GM12872 (cell line): ENCODE measurements around the gene WASF3.

Experiments
- TF ChIP-seq, protein P1 (sequence below): IDR thresholded peaks from 3 replicates; pipeline ENCODE4 v1.5.1; 2011; ENCODE audit warnings: low read depth, mild to moderate bottlenecking, low read length, moderate library complexity; ENCODE audit not compliant: insufficient read depth

WASF3 gene

DNA sequence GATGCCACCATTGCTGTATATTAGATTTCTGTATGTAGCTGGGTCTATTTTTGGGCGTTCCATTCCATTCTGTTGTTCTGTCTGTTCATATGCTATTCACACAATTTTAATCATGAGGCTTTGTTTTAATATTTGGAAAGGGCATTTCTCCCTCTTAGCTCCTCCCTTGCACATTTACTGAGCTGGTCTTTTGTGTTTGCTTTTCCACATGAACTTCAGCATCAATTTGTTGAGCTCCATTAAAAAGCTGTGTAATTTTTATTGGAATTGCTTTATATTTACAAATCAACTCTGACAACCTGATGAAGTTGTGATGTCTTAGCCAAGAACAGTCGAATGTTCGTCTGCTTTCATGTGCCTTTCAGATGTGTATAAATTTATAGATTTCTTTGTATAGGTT is 14.0 kb downstream of the WASF3 start:
- TF ChIP-seq, protein P1, sequence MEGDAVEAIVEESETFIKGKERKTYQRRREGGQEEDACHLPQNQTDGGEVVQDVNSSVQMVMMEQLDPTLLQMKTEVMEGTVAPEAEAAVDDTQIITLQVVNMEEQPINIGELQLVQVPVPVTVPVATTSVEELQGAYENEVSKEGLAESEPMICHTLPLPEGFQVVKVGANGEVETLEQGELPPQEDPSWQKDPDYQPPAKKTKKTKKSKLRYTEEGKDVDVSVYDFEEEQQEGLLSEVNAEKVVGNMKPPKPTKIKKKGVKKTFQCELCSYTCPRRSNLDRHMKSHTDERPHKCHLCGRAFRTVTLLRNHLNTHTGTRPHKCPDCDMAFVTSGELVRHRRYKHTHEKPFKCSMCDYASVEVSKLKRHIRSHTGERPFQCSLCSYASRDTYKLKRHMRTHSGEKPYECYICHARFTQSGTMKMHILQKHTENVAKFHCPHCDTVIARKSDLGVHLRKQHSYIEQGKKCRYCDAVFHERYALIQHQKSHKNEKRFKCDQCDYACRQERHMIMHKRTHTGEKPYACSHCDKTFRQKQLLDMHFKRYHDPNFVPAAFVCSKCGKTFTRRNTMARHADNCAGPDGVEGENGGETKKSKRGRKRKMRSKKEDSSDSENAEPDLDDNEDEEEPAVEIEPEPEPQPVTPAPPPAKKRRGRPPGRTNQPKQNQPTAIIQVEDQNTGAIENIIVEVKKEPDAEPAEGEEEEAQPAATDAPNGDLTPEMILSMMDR: no peak

DNA sequence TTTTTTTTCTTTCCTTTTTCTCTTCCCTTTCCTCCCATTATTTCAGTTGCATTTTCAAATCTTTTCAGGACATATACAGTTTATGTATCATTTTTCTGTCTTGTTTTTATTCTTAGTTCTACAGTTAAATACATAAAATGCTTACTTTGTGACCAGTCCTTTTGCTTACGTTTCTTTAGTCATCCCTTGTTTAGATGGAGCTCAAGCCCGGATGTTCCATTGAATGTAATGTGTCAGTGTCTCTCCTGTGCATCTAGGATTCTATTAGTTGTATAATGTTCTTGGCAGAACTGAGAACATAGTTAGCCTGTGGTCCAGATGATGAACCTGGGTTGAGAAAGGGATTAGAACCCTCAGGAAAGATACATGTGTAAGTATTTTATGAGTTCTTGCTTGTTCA is 17.8 kb downstream of the WASF3 start:
- TF ChIP-seq, protein P1: no peak

DNA sequence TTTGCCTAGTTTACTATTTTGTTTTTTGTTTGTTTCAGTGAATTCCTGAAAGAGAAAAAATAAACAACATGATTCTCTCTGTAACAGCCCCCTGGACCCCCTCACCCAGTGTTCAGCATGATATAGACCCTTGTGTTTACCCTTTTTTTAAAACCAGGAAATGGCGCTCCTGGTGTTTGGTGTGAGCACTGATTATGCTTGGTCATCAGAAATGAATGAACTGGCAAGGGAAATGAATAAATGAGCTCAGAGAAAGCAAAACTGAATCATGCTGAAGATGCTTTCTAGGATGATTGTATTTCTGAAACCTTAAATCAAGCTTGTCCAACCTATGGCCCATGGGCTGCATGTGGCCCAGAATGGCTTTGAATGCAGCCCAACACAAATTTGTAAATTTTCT is 22.1 kb downstream of the WASF3 start:
- TF ChIP-seq, protein P1: no peak

DNA sequence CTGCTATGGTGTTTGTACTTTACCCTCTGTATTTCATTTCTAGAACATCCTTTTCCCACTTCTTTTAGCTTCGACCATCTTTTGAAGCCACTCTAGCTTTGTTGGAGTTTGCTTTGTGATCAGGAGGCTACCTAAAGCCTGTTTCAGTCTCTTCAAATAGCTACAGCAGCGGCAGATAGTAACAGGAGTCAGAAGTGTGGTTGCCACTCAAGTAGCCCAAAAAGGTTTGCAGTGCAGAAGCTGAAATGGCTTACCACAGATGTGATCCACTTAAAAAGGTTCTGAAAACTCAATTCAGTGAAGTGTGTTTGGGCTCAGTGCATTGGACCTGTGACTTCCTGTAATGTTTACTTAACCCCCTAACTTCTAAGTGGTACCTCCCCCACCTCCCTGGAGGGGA is 26.2 kb downstream of the WASF3 start:
- TF ChIP-seq, protein P1: no peak

DNA sequence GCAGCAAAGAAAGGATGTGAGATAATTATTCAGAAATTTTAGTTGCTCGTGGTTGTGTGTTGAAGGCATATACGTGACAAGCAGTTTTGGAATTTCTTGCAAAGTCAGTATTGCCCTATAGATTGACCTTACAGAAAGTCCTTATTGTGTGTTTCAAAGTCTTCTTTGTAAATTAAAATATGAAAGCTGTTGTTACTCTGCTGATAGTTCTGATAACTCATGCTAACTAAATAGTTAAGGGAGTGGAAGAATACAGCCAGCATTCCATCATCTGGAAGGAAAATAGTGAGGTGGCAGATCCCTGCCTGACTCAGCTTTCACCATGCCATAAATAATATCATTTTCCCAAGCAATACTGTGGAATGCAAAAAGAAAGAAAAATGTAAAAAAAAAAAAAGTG is 27.2 kb downstream of the WASF3 start:
- TF ChIP-seq, protein P1: no peak

DNA sequence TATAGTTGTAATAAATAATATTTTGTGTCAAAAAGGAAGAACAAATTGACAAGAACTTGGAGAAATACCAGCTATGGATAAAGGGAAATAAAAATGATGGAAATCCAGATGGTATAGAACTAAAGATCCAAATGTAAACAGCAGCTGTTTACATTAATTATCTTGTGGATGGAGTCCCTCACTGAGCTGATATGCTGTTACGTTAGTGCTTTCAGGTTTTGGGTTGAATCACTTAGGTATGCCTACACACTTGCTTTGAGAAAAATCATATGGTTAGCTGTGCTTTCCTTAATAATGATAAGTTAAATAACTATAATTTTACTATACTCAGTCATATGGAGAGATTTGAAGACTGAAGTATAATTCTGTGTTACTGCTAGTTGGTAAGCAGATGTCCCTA is 27.7 kb downstream of the WASF3 start:
- TF ChIP-seq, protein P1: no peak

DNA sequence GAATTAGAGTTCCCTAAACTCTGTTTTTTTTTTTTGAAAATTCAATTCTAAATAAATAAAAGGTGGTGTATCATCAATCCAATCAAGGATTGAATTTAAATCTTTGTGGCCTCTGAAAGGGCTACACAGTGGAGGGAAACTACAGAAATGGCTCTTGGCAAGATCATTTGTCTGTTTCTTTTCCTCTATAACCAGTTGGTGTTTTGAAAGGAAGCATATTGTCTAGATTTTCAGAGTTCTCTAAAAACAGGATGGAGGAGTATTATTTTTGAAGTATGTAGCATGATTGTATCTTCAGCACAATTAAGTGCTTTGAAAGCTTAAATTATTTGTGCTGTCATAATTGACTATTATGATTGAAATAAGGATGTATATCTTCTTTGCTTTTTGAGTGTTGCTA is 29.8 kb downstream of the WASF3 start:
- TF ChIP-seq, protein P1: no peak

DNA sequence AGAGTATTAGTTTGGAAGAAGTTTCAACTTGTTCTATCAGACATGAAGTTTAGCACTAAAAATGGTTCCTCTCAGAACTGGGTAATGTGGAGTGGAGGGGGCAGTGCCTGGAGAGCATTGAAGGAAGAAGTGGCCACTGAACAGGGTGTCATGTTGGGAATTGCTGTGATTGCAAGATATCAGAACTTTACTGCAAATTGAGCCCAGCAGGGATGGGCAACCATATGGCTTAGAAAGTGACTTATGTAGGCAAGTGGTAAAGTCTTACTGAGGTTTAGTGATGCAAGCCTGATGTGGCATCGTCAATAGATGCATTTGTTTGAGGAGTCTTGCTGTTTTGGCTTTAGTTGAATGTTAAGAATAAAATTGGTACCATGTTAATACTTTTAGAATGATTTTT is 31.7 kb downstream of the WASF3 start:
- TF ChIP-seq, protein P1: no peak
